Testis (tissue), 3 donors: ENCODE data around the gene PIM3. TPM values are rescaled to one million over a fixed set of nuclear protein-coding genes. Genes with fewer than 3 reads are reported as not detected.
"Not testable (repeated sequence)": the region's sequence is repeated elsewhere in the genome, so short reads cannot be mapped to it uniquely, and the experiment has no call there.

Source experiments
- DNase-seq: peaks from one replicate; pipeline ENCODE4 v3.0.0-alpha.2; 2019
- H3K27ac ChIP-seq, 2 donors: fragments of 200-600 bp; sonication (generic); one replicate each; pipeline ENCODE4 v1.5.1; 2019
- H3K27me3 ChIP-seq: fragments of 200-600 bp; sonication (generic); one replicate; pipeline ENCODE4 v1.5.1; 2019
- H3K36me3 ChIP-seq: fragments of 200-600 bp; sonication (generic); one replicate; pipeline ENCODE4 v1.5.1; 2017; ENCODE audit warnings: low read depth; ENCODE audit errors: missing control alignments
- H3K4me1 ChIP-seq: fragments of 200-600 bp; sonication (generic); one replicate; pipeline ENCODE4 v1.5.1; 2019
- H3K4me3 ChIP-seq, 2 donors: fragments of 200-600 bp; sonication (generic); one replicate each; pipeline ENCODE4 v1.5.1; 2017 to 2019
- H3K9me3 ChIP-seq: fragments of 200-600 bp; sonication (generic); one replicate; pipeline ENCODE4 v1.5.1; 2017
- CTCF ChIP-seq, 3 experiments: fragments of 450-650 bp in 2 of 3; fragments of 200-600 bp in 1 of 3; sonication (generic) in 1 of 3; IDR thresholded peaks; one replicate each; pipeline ENCODE4 v1.5.1; 2016 to 2019; ENCODE audit warnings: antibody characterized with exemption in 3 of 3, mild to moderate bottlenecking in 2 of 3, moderate library complexity in 1 of 3
- POLR2A ChIP-seq: fragments of 450-650 bp; IDR thresholded peaks from one replicate; pipeline ENCODE4 v1.6.1; 2017; ENCODE audit warnings: antibody characterized with exemption, mild to moderate bottlenecking, moderate library complexity
- WGBS, 2 donors: methylation state at CpG; one replicate each; pipeline ENCODE4 v1.1.5; 2018; 5-methylcytosine and 5-hydroxymethylcytosine counted together
- intact Hi-C: fragments of 100-400 bp; cut with DNase I; formaldehyde crosslinking; loops from one replicate; pipeline ENCODE4 v1.15.1; 2023; ENCODE audit warnings: low total_unique reads
- polyA plus RNA-seq: library from polyadenylated mRNA; stranded (reverse); fragments of 350-450 nt; fragmentation: Illumina TruSeq; extraction: RNeasy Lipid Tissue Mini Kit (QIAGEN cat#74804); gene quantifications from one replicate; pipeline ENCODE4 v1.2.3, GENCODE V29; 2014; ENCODE audit warnings: low read depth, low replicate concordance; ENCODE audit not compliant: insufficient read depth
- total RNA-seq, 2 donors: library from RNA; depleted of rRNA; stranded (reverse); fragments of >200 nt; gene quantifications; one replicate each; pipeline ENCODE4 v1.2.3, GENCODE V29; 2016

PIM3 gene
- total and polyA plus RNA-seq, 3 donors from 2014 or later = 50.8 to 89.9 (median 68.2) TPM

GRCh38 chr22:49943405-49943765 is 17.2 kb upstream of the PIM3 start:
- H3K4me1 ChIP-seq = no peaks in the 10 kb centered on the region
- DNase-seq = no peak
- intact Hi-C loops = no loop called here

GRCh38 chr22:49943771-49944398 is 16.7 kb upstream of the PIM3 start:
- TF ChIP-seq POLR2A = no peak
- TF ChIP-seq CTCF (IDR thresholded peaks at IDR 0.05) = no peak
- no peak for DNase-seq
- H3K27ac ChIP-seq = no peak overlapping the region
- H3K4me1 ChIP-seq = peaks cover under 1% of the 10 kb centered on the region
- intact Hi-C loops = no loop called here
- no peaks in the 10 kb centered on the region for H3K9me3 ChIP-seq
- H3K27me3 ChIP-seq = no peaks in the 10 kb centered on the region
- no peak overlapping the region for H3K4me3 ChIP-seq
- H3K36me3 ChIP-seq = no peaks in the 10 kb centered on the region
- whole genome bisulfite sequencing, 2 donors = 82 to 92% methylated on average over 4 to 25 of the region's 25 CpGs

More at GRCh38 chr22:49943405-49943765, 17.2 kb upstream of the PIM3 start:
- WGBS, 2 donors = 90 to 94% methylated on average over 3 to 11 of the region's 11 CpGs
- Histone ChIP-seq H3K4me3 (no peak overlapping the region), H3K9me3 (no peaks in the 10 kb centered on the region), H3K27me3 (no peaks in the 10 kb centered on the region), H3K36me3 (no peaks in the 10 kb centered on the region), H3K27ac (no peak overlapping the region)
- no peak for TF ChIP-seq POLR2A
- no peak for TF ChIP-seq CTCF (IDR thresholded peaks at IDR 0.05)

GRCh38 chr22:49944399-49944891 is 16.1 kb upstream of the PIM3 start:
- Histone ChIP-seq H3K27me3 (no peaks in the 10 kb centered on the region), H3K4me3 (no peak overlapping the region), H3K27ac (no peak overlapping the region), H3K4me1 (peaks cover 3% of the 10 kb centered on the region), H3K36me3 (no peaks in the 10 kb centered on the region), H3K9me3 (no peaks in the 10 kb centered on the region)
- DNase-seq = no peak
- TF ChIP-seq POLR2A = no peak
- TF ChIP-seq CTCF (IDR thresholded peaks at IDR 0.05) = no peak
- WGBS, 2 donors = 95 to 100% methylated on average over 2 to 13 of the region's 13 CpGs
- intact Hi-C loops = no loop called here

GRCh38 chr22:49945042-49945794 is 15.4 kb upstream of the PIM3 start:
- H3K27ac ChIP-seq, H3K4me3 ChIP-seq, H3K9me3 ChIP-seq, H3K36me3 ChIP-seq, H3K4me1 ChIP-seq, H3K27me3 ChIP-seq, DNase-seq, intact Hi-C loops: not testable (repeated sequence)
- 91 to 94% methylated on average over 10 to 17 of the region's 17 CpGs for WGBS, 2 donors

GRCh38 chr22:49946612-49947295 is 13.8 kb upstream of the PIM3 start:
- intact Hi-C loops = no loop called here

More at GRCh38 chr22:49946612-49947295, 13.8 kb upstream of the PIM3 start:
- Histone ChIP-seq H3K27me3 (no peaks in the 10 kb centered on the region), H3K27ac (no peak overlapping the region), H3K9me3 (no peaks in the 10 kb centered on the region), H3K4me1 (peaks cover 4% of the 10 kb centered on the region), H3K4me3 (no peak overlapping the region), H3K36me3 (no peaks in the 10 kb centered on the region)
- DNase-seq = no peak
- 82 to 85% methylated on average over 6 to 17 of the region's 17 CpGs for WGBS, 2 donors
- no peak for TF ChIP-seq CTCF (IDR thresholded peaks at IDR 0.05)
- no peak for TF ChIP-seq POLR2A
